ENCODE results near the gene PAXIP1. TPM values are rescaled to one million over a fixed set of nuclear protein-coding genes. Genes with fewer than 3 reads are reported as not detected.

PAXIP1 gene
- total RNA-seq, 2 experiments from 2014 or later: 30.4 to 32.7 TPM

DNA sequence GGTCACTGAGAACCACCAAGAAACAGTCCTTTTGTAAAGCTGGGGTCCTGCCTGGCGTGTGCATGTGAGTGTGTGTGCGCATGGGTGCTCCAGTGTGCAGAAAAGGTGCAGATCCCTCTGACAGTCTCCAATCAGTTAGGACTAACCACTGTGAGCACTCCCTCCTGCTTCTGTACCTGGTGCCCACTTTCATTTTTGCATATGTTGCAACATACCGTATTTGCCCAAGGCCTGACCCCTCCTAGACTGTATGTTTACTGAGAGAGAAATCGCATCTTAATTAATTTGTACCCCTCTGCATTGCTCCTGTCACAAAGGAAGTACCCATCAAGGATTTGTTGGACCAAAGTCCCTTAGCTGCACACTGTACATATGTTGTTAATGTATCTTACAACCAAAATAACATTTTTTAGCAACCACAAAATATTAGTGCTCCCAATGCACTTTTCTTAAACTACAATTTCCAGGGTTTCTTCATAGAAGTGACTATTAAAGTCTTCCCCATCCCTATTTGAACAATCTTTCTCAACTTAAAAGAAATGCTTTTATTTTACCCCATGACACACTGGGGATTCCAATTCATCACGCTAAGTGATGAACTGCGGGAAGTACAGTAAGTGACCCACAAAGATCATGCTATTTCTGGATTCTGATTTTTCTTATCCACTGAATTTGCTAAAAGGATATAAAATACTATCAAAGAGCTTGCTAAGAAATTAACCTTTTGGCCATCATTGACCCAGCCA, 16.6 kb downstream of the PAXIP1 start:
- peaks cover 5% of the 10 kb centered on the region for H3K4me1 Mint-ChIP-seq
- H3K9me3 Mint-ChIP-seq: no peaks in the 10 kb centered on the region
- no peak for DNase-seq
- ChIA-PET POLR2A (no interaction called here), CTCF (interaction anchor here (1.1 to 1.4 kb wide), 3 partner anchors 9 to 12 kb away, joined by 3 to 4 read pairs (median 4); no protein-coding TSS in a partner anchor)
- no peaks in the 10 kb centered on the region for H3K27me3 Mint-ChIP-seq
- no peak overlapping the region for H3K4me3 Mint-ChIP-seq
- peaks cover 21% of the 10 kb centered on the region for H3K36me3 Mint-ChIP-seq (ENCODE audit: low read depth)
- H3K27ac Mint-ChIP-seq: no peak overlapping the region

DNA sequence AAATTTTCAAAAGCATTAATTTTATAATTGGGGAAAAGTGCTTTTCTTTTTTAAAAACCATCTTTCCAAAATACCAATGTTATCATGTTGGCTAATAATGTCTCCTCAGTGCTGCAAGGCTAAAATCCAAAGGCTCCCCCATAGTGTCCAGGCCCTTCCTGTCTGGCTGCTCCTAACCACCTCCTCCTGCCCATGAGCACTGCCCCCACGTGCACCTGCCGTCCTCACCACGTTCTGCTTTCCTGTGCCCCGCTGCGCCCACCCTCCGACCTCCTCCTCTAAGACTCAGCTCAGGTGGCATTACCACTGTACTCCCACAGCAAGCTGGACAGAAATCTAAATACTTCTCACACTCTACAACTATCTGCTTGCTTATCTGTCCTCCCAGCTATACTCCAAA, 17.7 kb downstream of the PAXIP1 start:
- no peak overlapping the region for H3K27ac Mint-ChIP-seq
- no peaks in the 10 kb centered on the region for H3K9me3 Mint-ChIP-seq
- H3K4me1 Mint-ChIP-seq: peaks cover 5% of the 10 kb centered on the region
- DNase-seq: no peak
- POLR2A ChIA-PET: no interaction called here
- H3K4me3 Mint-ChIP-seq: no peak overlapping the region
- CTCF ChIA-PET: interaction anchor here (1.4 kb wide), 1 partner anchor 13 kb away, joined by 4 read pairs; no protein-coding TSS in a partner anchor
- H3K36me3 Mint-ChIP-seq (ENCODE audit: low read depth): peaks cover 24% of the 10 kb centered on the region
- no peaks in the 10 kb centered on the region for H3K27me3 Mint-ChIP-seq

DNA sequence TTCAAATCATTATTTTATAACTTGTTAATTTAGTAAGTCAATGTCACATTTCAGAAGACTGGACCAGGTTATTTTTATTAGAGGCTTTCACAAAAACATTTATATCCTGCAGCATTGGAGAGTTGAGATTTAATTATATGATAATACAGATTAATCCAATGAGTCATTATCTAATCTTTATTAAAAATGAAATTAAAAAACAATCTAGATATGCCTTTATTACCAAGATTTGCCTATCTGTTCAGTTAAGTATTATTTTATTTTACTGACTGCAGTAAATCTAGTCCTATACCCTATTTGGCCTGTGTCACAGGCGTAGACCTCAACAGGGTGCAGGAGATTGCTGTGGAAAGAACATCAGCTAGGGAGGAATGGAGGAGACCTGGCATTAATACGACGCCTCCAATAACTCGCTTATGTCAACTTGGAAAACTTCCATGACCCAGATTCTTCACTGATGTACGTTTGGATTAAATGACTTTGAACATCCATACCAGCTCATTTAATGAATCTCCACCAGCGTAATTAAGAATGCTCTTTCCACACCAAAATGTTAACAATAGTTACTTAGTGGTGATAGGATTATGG, 18.2 kb downstream of the PAXIP1 start:
- H3K27me3 Mint-ChIP-seq: no peaks in the 10 kb centered on the region
- DNase-seq: no peak
- H3K27ac Mint-ChIP-seq: no peak overlapping the region
- POLR2A ChIA-PET: no interaction called here
- H3K4me3 Mint-ChIP-seq: no peak overlapping the region
- H3K36me3 Mint-ChIP-seq (ENCODE audit: low read depth): peaks cover 26% of the 10 kb centered on the region
- H3K9me3 Mint-ChIP-seq: no peaks in the 10 kb centered on the region
- H3K4me1 Mint-ChIP-seq: peaks cover 5% of the 10 kb centered on the region
- CTCF ChIA-PET: interaction anchor here (1.4 kb wide), 1 partner anchor 14 kb away, joined by 4 read pairs; no protein-coding TSS in a partner anchor

DNA sequence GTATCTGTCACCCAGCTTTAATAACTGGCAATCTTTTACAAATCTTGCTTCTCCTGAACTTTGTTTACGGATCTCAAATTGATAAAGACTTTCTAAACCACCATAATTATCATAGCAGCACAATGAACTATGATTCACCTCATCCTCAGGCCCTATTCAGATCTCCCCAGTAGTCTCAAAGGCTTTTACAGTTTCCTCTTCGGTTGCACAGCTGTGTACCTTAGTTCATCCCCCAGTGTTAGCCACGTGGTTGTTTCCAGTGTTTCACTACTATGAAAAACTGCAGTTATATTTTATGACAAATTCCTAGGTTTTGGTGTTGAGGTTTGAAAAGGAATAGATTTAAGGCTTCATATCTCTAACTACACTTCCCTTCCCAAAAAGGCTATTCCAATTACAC, 24.9 kb downstream of the PAXIP1 start:
- Mint-ChIP-seq H3K4me3 (no peak overlapping the region), H3K36me3 (ENCODE audit: low read depth) (peaks cover 45% of the 10 kb centered on the region), H3K27ac (no peak overlapping the region), H3K9me3 (no peaks in the 10 kb centered on the region), H3K4me1 (peaks cover 21% of the 10 kb centered on the region), H3K27me3 (no peaks in the 10 kb centered on the region)
- no peak for DNase-seq
- ChIA-PET POLR2A (no interaction called here), CTCF (interaction anchor here (1.0 to 1.1 kb wide), 2 partner anchors 24 to 34 kb away, joined by 3 read pairs; no protein-coding TSS in a partner anchor)

DNA sequence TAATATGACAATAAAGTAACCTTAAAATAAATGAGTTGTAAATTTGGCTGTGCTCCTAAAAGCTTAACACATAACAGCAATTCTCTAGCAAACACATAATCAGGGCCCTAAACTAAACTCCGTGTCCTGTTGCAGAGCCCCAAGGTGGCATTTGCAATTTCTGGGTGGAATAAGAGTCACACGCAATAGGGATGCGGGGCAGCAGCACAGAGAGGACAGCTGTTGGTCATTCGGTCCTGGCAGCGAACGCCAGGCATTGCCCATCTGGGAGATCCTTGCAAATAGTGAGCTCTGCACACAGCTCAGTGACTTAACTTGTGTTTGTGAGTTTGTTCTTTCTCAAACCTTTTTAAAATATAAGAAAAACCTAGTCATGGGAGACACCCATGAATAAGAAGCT, 25.7 kb downstream of the PAXIP1 start:
- Mint-ChIP-seq H3K4me3 (no peak overlapping the region), H3K4me1 (peaks cover 25% of the 10 kb centered on the region), H3K36me3 (ENCODE audit: low read depth) (peaks cover 42% of the 10 kb centered on the region), H3K27ac (no peak overlapping the region), H3K27me3 (no peaks in the 10 kb centered on the region), H3K9me3 (no peaks in the 10 kb centered on the region)
- CTCF ChIA-PET: interaction anchor here (0.7 to 2.0 kb wide), 6 partner anchors 9 to 50 kb away, joined by 3 to 5 read pairs (median 3); no protein-coding TSS in a partner anchor
- DNase-seq: no peak
- POLR2A ChIA-PET: no interaction called here

DNA sequence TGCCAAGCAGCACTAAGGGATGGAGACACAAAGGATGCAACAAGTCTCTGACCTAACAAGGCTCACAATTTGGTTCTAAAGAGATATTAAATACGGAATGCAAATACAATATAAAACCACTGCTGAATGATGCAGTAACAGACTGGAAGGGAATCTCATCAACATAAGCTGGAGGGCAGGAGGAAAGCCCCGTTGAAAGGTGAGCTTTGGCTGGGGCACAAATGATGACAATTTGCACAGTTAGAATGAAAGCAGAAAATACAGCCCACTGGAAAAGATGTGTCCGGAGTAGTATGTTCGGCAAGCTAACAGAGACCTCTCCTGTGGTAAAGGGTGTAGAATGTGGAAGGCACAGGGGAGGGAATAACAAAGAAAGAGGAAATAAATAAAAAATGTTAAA, 26.1 kb downstream of the PAXIP1 start:
- H3K36me3 Mint-ChIP-seq (ENCODE audit: low read depth): peaks cover 44% of the 10 kb centered on the region
- H3K27me3 Mint-ChIP-seq: no peaks in the 10 kb centered on the region
- ChIA-PET CTCF (interaction anchor here (0.7 to 2.0 kb wide), 5 partner anchors 10 to 49 kb away, joined by 3 to 5 read pairs (median 3); no protein-coding TSS in a partner anchor), POLR2A (no interaction called here)
- H3K4me1 Mint-ChIP-seq: peaks cover 26% of the 10 kb centered on the region
- H3K9me3 Mint-ChIP-seq: no peaks in the 10 kb centered on the region
- no peak overlapping the region for H3K4me3 Mint-ChIP-seq
- H3K27ac Mint-ChIP-seq: no peak overlapping the region
- no peak for DNase-seq

DNA sequence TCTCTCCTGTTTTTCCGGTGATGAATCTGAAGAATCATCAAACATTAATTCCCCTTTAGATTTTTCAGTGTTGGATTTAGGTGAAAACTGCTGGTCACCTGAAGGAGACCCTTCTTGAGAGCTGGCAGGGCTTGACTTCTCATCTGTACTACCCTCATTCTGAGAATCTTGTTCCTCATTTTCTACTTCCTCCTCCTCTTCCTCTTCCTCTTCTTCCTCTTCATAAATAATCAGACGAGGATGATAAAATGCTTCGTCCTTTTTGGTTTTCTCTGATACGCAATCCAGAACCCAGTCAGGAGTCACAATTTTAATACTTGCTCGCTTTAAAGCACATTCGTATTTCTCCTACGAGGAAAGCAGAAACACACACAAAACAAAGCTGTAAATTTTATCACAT, 26.9 kb downstream of the PAXIP1 start:
- ChIA-PET CTCF (interaction anchor here (1.1 to 2.0 kb wide), 4 partner anchors 11 to 49 kb away, joined by 3 to 5 read pairs (median 4); no protein-coding TSS in a partner anchor), POLR2A (no interaction called here)
- H3K27ac Mint-ChIP-seq: no peak overlapping the region
- peaks cover 50% of the 10 kb centered on the region for H3K36me3 Mint-ChIP-seq (ENCODE audit: low read depth)
- H3K9me3 Mint-ChIP-seq: no peaks in the 10 kb centered on the region
- H3K4me1 Mint-ChIP-seq: peaks cover 30% of the 10 kb centered on the region
- H3K4me3 Mint-ChIP-seq: no peak overlapping the region
- H3K27me3 Mint-ChIP-seq: no peaks in the 10 kb centered on the region
- no peak for DNase-seq

DNA sequence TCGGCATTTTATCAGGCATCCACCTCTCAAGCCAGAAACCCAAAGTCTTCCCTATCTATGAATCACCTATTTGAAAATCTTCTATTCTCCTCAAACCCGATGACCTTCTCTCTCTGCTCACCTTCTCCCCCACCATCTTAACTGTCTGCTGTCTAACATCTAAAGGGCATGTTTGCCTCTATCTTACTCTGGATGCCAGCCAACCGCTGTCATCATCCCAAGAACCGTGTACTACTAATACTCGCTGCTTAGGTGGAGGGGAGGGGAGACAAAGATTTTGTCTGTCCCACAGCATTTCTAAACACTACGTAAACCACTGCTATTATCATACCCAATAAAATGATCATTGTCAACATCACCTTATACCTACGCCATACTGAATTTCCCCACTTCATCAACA, 29.5 kb downstream of the PAXIP1 start:
- ChIA-PET POLR2A (no interaction called here), CTCF (interaction anchor here (0.8 to 1.2 kb wide), 2 partner anchors 24 to 29 kb away, joined by 3 to 4 read pairs; no protein-coding TSS in a partner anchor)
- DNase-seq: no peak
- H3K27ac Mint-ChIP-seq: no peak overlapping the region
- H3K4me1 Mint-ChIP-seq: peaks cover 44% of the 10 kb centered on the region
- no peaks in the 10 kb centered on the region for H3K9me3 Mint-ChIP-seq
- no peak overlapping the region for H3K4me3 Mint-ChIP-seq
- H3K36me3 Mint-ChIP-seq (ENCODE audit: low read depth): peaks cover 52% of the 10 kb centered on the region
- no peaks in the 10 kb centered on the region for H3K27me3 Mint-ChIP-seq

DNA sequence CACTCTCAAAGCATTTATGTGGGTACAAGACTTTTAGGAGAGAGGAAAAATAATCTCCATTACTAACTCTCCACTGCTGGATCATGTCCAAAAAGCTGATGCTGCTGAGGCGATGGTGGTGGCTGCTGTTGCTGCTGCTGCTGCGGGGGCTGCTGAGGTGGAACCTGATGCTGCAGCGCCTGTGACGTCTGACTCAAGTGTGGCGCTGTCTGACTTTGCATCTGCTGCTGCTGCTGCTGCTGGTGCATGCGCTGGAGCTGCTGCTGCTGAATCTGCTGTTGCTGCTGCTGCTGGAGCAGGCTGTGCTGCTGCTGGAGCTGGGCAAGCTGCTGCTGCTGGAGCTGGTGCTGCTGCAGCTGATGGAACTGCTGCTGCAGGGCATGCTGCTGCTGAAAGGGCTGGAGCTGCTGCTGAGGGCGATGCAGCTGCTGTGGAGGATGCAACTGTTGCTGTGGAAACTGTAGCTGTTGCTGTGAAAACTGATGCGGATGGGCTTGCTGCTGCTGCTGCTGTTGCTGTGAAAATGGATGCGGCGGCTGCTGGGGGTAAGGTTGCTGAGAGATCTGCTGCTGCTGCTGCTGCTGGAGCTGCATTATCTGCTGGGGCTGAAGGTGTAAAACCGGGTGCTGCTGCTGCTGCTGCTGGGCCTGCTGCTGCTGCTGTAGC, 34.5 kb downstream of the PAXIP1 start:
- no peaks in the 10 kb centered on the region for H3K27me3 Mint-ChIP-seq
- H3K27ac Mint-ChIP-seq: no peak overlapping the region
- CTCF ChIA-PET: no interaction called here
- POLR2A ChIA-PET: no interaction called here
- DNase-seq: no peak
- no peaks in the 10 kb centered on the region for H3K9me3 Mint-ChIP-seq
- peaks cover 54% of the 10 kb centered on the region for H3K36me3 Mint-ChIP-seq (ENCODE audit: low read depth)
- no peak overlapping the region for H3K4me3 Mint-ChIP-seq
- peaks cover 29% of the 10 kb centered on the region for H3K4me1 Mint-ChIP-seq

DNA sequence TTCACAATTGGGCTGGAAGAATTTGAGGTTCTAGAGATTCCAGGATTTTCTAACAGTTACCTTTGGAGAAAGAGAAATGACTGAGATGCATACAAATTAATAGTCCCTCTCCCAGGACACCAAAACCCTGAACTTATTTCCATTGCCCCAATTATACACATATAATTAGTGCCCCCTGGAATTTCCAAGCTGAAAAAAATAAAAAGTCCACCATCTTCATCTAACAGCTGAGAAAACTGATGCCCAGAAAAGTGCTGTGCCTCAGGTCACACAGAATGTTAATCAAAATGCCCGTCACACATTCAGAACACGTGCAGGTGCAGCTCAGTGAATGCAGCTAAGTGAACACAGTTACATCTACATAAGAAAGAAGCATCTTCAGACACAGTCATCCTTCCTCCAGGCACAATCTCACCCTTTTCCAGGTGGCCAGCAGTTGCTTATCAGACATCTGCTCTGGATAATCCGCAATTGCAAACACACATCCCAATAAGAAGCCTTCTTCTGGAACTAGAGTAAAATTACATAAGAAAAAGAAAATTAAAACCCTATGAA, 35.4 kb downstream of the PAXIP1 start:
- DNase-seq: no peak
- CTCF ChIA-PET: no interaction called here
- POLR2A ChIA-PET: no interaction called here
- H3K27ac Mint-ChIP-seq: no peak overlapping the region
- peaks cover 54% of the 10 kb centered on the region for H3K36me3 Mint-ChIP-seq (ENCODE audit: low read depth)
- no peaks in the 10 kb centered on the region for H3K27me3 Mint-ChIP-seq
- peaks cover 22% of the 10 kb centered on the region for H3K4me1 Mint-ChIP-seq
- H3K9me3 Mint-ChIP-seq: no peaks in the 10 kb centered on the region
- H3K4me3 Mint-ChIP-seq: no peak overlapping the region

DNA sequence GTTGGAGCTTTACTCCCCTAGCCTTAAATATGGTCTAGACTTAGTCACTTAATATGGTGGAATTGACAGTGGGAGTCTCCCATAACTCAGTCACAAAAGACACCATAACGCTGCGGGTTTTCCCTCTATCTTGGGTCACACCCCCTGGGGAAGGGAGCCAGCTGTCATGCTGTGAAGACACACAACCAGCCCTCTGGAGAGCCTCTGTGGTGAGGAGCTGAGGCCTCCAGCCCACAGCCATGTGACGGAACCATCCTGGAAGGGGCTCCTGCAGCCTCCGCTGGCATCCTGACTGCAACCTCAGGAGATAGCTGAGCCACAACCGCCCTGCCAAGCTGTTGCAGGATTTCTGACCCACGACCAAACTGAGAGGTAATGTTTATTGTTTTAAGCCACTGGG, 37.9 kb downstream of the PAXIP1 start:
- Mint-ChIP-seq H3K27me3 (no peaks in the 10 kb centered on the region), H3K36me3 (ENCODE audit: low read depth) (peaks cover 57% of the 10 kb centered on the region), H3K4me3 (no peak overlapping the region), H3K4me1 (peaks cover 16% of the 10 kb centered on the region), H3K27ac (no peak overlapping the region), H3K9me3 (no peaks in the 10 kb centered on the region)
- CTCF ChIA-PET: interaction anchor here (1.0 kb wide), 1 partner anchor 11 kb away, joined by 3 read pairs; no protein-coding TSS in a partner anchor
- no peak for DNase-seq
- POLR2A ChIA-PET: no interaction called here

DNA sequence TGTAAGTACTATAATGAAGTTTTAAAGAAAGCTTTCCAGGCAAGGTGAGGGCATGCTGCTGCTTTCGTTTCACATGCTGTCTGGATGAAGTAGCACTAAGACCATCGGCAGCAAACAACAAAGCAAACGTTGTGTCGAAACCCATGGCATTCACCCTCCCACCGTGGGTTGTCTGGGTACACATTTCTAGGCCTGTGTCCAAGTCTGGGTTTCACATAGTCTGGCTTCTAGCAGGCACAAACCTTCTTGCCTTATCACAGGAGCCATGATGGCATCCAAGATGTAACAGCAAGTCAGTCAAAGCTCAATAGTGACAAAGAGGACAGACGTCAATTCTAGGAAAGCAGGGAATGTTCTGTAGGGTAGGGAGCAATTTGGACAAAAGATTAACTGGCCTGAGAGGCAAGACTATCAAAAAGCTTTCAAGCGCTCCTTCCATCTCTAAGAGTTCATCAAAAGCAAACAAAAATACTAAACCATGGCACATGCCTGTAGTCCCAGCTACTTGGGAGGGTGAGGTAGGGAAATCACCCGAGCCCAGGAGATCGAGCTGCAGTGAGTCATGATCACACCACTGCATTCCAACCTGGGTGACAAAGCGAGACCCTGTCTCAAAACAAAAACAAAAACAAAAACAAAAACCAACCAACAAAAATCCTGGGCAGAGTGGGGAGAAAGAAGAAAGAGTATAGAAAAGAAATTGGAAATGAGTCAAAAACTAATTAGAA, 42.7 kb downstream of the PAXIP1 start:
- no peak for DNase-seq
- Mint-ChIP-seq H3K4me1 (no peaks in the 10 kb centered on the region), H3K27me3 (no peaks in the 10 kb centered on the region), H3K36me3 (ENCODE audit: low read depth) (peaks cover 53% of the 10 kb centered on the region), H3K9me3 (no peaks in the 10 kb centered on the region), H3K27ac (peak overlapping the region; percentile 60), H3K4me3 (no peak overlapping the region)
- ChIA-PET POLR2A (no interaction called here), CTCF (interaction anchor here (0.6 to 0.9 kb wide), 2 partner anchors 9 to 30 kb away, joined by 3 read pairs; no protein-coding TSS in a partner anchor)
